GM19043 (cell line): ENCODE data around the gene DCC.

ENCODE experiments used
- ATAC-seq: cut with Tn5 transposase; IDR thresholded peaks from one replicate; pipeline ENCODE4 v1.9.1; 2021; ENCODE audit warnings: low read depth; ENCODE audit not compliant: unreplicated experiment

The DCC gene, protein sequence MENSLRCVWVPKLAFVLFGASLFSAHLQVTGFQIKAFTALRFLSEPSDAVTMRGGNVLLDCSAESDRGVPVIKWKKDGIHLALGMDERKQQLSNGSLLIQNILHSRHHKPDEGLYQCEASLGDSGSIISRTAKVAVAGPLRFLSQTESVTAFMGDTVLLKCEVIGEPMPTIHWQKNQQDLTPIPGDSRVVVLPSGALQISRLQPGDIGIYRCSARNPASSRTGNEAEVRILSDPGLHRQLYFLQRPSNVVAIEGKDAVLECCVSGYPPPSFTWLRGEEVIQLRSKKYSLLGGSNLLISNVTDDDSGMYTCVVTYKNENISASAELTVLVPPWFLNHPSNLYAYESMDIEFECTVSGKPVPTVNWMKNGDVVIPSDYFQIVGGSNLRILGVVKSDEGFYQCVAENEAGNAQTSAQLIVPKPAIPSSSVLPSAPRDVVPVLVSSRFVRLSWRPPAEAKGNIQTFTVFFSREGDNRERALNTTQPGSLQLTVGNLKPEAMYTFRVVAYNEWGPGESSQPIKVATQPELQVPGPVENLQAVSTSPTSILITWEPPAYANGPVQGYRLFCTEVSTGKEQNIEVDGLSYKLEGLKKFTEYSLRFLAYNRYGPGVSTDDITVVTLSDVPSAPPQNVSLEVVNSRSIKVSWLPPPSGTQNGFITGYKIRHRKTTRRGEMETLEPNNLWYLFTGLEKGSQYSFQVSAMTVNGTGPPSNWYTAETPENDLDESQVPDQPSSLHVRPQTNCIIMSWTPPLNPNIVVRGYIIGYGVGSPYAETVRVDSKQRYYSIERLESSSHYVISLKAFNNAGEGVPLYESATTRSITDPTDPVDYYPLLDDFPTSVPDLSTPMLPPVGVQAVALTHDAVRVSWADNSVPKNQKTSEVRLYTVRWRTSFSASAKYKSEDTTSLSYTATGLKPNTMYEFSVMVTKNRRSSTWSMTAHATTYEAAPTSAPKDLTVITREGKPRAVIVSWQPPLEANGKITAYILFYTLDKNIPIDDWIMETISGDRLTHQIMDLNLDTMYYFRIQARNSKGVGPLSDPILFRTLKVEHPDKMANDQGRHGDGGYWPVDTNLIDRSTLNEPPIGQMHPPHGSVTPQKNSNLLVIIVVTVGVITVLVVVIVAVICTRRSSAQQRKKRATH (N-terminal part only)

DNA sequence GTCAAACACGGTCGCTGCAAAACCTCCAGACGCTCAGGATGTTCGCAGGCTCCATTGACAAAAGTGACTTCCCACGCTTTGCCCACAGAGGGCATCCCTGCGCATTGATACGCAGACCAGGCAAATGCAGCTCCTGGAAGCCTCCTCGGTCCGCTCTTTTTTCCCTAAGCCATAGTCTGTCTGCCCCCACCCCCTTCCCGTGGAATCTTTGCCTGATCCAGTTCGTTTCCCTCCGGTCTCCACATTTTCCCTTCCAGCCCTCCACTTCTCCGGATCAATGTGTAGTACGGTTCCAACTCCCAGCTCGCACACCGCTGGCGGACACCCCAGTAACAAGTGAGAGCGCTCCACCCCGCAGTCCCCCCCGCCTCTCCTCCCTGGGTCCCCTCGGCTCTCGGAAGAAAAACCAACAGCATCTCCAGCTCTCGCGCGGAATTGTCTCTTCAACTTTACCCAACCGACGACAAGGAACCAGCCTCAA lies at the start of gene DCC:
Gene DCC, plus strand, starts transcription at position 307 of the 481 bp plus-strand sequence. CDS start 591 bp downstream, outside the sequence.
- ATAC-seq: no peak

GRCh38 chr18:52310651-52311050 lies 29.3 kb upstream of the DCC start:
- no peak for ATAC-seq

DNA sequence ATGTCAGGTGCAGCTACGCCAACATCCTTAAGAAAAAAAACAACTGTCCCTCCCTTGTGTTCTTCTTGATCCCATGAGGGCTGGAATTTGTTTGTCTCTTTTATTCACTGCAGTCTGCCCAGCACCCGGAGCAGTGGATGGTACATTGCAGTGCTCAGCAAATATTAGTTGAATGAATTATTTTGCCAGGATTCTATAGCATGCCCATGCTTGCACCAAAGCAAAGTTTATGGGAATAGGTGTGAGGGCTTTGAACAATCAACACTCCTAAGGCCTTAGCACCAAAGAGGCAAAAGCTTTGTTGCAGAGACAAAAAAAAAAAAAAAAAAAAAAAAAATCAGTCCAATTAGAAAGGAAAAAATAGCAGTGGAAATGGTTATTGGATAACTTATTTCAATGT lies 28.7 kb upstream of the DCC start:
- no peak for ATAC-seq

DNA sequence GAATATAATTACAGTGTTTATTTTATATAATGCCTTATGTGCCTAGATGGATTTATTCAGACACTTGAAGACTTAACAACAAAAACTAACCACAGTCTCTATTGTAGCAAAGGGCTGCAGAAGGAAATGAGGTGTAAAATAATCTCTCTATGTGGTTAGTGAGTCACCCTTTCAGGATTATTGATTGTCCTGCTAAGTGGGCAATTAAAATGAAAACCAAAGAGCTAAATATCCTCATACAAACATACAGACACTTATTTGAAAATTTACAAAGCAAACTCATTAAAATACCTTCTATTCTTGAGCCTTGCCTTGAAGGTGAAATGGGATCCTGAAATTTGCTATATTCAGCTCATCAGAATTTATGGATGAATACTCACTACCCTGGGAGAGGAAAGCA lies 27.7 kb upstream of the DCC start:
- no peak for ATAC-seq

DNA sequence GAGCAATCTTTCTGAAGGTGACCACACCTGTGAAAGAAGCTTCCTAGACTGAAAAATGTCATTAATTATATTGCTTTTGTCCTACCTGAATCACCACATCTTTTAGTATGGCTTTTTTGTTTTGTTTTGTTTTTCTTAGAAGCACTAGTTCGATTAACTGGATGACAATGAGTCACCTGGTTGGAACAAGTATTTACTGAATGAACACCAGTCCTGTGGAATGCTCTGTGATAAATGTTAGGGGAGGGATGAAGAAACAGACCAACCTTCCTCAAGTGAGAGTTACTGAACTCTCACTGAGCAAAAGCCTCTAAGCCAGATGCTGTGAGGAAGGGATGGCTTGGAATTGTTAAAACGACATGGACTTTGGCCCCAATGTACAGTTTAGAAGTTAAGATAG lies 26.8 kb upstream of the DCC start:
- ATAC-seq: no peak

- no peak for ATAC-seq
Measured at GRCh38 chr18:52319424-52319983, 20.5 kb upstream of the DCC start.

DNA sequence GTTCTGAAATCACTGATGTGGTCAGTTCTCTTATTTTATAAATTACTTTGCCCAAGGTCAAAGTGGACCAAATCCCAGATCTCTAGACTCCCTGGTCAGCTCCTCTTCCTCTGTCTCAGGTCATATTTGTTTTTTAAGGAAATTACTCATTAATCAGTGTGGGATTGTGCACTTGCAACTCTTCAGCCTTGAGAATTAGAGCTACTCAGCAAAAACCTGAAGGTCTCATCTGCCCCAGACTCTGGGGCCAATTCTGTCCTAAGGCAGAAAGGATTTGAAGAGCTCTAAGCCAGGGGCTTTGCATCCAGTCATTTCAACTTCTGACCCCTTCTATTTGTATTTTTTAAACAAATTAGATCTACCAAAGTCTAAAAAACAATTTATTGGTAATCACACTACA lies 17.7 kb upstream of the DCC start:
- ATAC-seq: no peak

DNA sequence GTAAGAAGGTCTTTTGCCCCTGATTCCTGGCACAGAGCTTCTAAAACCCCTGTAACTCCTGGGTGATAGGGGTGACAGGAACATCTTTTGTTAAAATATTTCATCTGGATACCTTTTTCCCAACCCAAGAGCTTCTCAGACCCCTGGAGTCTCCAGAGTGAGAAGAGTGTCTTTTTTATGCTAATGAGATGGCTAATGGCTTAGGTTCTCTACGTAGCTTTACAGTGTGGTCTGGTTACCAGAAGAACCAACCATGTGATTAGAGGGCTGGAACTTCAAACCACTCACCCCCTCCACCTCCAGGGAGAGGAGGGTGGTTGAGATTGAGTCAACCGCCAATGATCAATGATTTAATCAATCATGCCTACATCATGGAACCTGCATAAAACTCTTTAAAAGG lies 16.2 kb upstream of the DCC start:
- no peak for ATAC-seq

GRCh38 chr18:52325997-52326396 lies 14.0 kb upstream of the DCC start:
- no peak for ATAC-seq

- ATAC-seq: no peak
Measured at GRCh38 chr18:52333860-52334259, 6.1 kb upstream of the DCC start.

- ATAC-seq: no peak
Measured at GRCh38 chr18:52334307-52334706, 5.7 kb upstream of the DCC start.

DNA sequence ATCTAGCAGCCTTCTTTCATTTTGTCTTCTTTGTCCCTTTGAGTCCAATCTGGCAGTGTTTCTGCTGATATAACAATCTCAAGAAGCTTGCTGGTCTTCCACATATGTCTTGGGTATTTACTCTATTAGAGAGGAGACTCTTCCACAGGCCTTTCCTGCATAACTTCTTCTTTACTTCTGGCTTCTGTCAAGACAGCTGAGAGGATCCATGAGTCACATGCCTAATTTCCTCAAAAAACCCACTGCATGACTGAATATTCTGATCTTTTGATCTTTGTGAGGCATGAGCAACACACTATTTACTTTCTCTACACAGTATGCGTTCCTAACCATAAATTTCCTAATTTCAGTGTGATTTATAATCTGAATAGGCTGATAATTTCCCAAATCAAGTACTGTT lies 5.1 kb upstream of the DCC start:
- ATAC-seq: no peak

GRCh38 chr18:52337276-52337675 lies 2.7 kb upstream of the DCC start:
- ATAC-seq: no peak

- no peak for ATAC-seq
Measured at GRCh38 chr18:52340406-52341102, 557 bp downstream of the DCC start.

GRCh38 chr18:52341103-52341432 lies 1.1 kb downstream of the DCC start:
- no peak for ATAC-seq

- ATAC-seq: no peak
Measured at GRCh38 chr18:52341608-52342381, 1.8 kb downstream of the DCC start.

DNA sequence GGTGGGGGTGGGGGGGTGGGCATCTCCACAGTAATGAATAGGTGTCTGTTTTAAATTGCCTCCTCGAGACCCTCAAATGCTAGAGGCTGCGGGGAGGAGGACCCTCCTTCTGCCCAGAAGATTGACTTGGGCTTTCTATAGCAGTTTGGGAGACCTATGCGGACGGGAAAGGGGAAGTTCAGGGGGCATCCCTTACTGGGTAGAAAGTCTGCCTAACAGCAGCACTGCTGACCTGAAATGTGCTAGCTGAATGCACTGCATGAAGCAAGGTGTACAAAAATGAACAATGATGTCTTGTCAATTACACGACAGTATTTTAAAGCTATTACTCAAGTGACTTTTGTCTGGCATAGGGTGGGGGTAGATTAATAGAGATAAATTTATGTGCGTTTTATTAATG lies 2.5 kb downstream of the DCC start:
- no peak for ATAC-seq

- ATAC-seq: no peak
Measured at GRCh38 chr18:52343138-52343537, 3.1 kb downstream of the DCC start.

DNA sequence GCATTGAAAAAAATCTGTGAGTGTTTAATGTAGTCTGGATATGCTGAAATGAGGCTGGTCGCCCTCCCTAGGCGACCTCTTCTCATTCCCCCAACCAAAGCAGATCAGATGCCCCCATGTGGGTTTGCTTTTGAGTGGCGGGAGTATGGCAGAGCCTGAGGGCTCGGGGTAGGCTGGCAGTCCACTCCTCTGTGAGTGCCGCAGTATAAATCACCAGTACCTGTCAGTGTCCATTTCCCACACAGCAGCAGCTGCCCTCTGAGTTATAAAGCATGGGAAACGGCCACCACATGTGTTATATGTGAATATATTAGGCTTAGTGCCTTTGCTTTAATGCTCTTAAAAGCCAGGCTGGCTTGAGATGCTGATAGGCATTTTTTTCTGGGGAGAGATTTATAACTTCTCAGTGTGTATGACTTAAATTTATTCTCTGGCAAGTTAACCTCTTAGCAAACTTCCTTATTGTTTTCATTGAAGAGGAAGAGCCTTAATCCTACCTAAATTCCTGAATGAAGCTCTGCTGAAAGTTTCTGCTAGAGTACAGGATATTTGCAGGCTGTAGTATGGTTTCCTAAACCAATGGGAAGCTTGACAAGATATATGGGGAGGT lies 3.8 kb downstream of the DCC start:
- ATAC-seq: no peak
